ENCODE data around the gene NDUFA3. TPM values are rescaled to one million over a fixed set of nuclear protein-coding genes. Genes with fewer than 3 reads are reported as not detected.

Gene NDUFA3
- total and polyA plus RNA-seq, 10 of the 15 experiments (the other 5 are each of a cell fraction or from before 2014, with no cell fraction given), result 40.0 to 335 (median 153) TPM

GRCh38 chr19:54141356-54141755, 38.7 kb downstream of the NDUFA3 start (continued):
- no peak for TF ChIP-seq RAD51 (IDR thresholded peaks at IDR 0.05)

DNA sequence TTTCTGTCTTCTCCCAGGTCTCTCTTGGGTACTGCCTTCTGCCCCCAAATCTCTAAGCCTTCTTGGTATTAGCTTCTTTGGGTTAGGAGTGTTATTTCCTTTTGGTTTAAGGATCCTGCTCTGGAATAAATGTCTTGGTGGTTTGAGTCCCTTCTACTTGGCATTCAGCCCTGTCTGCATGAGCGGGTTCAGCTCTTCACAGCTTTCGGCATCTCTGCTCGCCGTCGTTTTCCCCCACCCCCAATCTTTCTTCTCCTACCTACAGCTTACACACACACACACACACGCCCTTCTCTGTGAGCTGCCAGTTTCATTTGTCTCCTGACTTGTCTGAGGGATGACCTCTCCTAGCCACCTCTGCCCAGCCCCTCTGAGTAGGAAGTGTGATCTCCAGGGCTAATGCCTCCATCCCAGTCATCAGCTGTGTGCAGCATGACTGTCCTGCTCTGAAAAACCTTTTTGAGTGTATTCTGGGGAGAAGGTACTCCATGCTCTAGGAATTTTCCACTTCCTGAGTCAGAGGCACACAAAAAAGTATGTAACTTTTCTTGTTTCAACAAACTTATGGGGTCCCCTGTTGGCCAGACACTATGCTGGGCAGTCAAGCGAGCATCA, 39.6 kb downstream of the NDUFA3 start:
- ChIA-PET SMC1A (ENCODE audit: uncharacterized antibody, unreplicated experiment) (no interaction called here), CTCF (no interaction called here), RAD21 (ENCODE audit: unreplicated experiment) (no interaction called here), POLR2A (no interaction called here)
- Histone ChIP-seq H3K9me3 (replicated peaks; ENCODE audit: control insufficient read depth, insufficient read depth, low read length) (no peaks in the 10 kb centered on the region), H2AFZ (ENCODE audit: control insufficient read depth, low read depth, low read length) (no peak overlapping the region), H3K27ac (ENCODE audit: control insufficient read depth, insufficient read depth) (no peak overlapping the region), H4K20me1 (ENCODE audit: control insufficient read depth, insufficient read depth) (peaks cover 12% of the 10 kb centered on the region), H3K4me3 (no peak overlapping the region), H3K79me2 (ENCODE audit: control insufficient read depth, insufficient read depth, low read length) (peaks cover 40% of the 10 kb centered on the region), H3K4me1 (ENCODE audit: control insufficient read depth, insufficient read depth, low read length) (peaks cover 11% of the 10 kb centered on the region), H3K36me3 (ENCODE audit: control insufficient read depth in 2 of 2, insufficient read depth in 2 of 2, low read length in 1 of 2) (peaks cover 36% of the 10 kb centered on the region in 2 experiments; a peak in 3 of 4 replicates), H3K4me2 (ENCODE audit: control insufficient read depth, insufficient read depth) (no peak overlapping the region), H3K27me3 (replicated peaks in 1 of 2; ENCODE audit: control insufficient read depth in 2 of 2, insufficient read depth in 2 of 2, low read length in 1 of 2) (no peaks in the 10 kb centered on the region), H3K9ac (ENCODE audit: control insufficient read depth, insufficient read depth, low read length) (no peak overlapping the region)
- in situ Hi-C loops (cut with MboI) (loop anchor here (25.0 kb wide), 1 partner anchor 1520 kb away; the partner anchor contains the start of gene U2AF2), intact Hi-C loops (cut with micrococcal nuclease; ENCODE audit: unreplicated experiment) (no loop called here)
- 88% methylated on average over 7 of the region's 7 CpGs for WGBS (ENCODE audit: insufficient coverage, insufficient replicate concordance, low lambda C conversion rate, missing lambda C conversion rate)
- ATAC-seq, result no peak
- no peak for DNase-seq (ENCODE audit: low read depth, low spot score)
- TF ChIP-seq GATAD2B (conservative IDR thresholded peaks at IDR 0.05; ENCODE audit: low read depth) (no peak), CREB1 (IDR thresholded peaks at IDR 0.05; ENCODE audit: low read depth) (no peak), ASH2L (IDR thresholded peaks at IDR 0.05; ENCODE audit: borderline replicate concordance, low read depth) (no peak), MTA3 (IDR thresholded peaks at IDR 0.05; ENCODE audit: borderline replicate concordance, low read length) (no peak), ZNF207 (IDR thresholded peaks at IDR 0.05; ENCODE audit: borderline replicate concordance) (no peak), WRNIP1 (IDR thresholded peaks at IDR 0.05; ENCODE audit: borderline replicate concordance, low read depth, low read length) (no peak)
- TSS peak; percentile 33 for BruUV-seq (replicated peaks)
- FAIRE-seq, result no peak
